ENCODE data around the gene ASXL1. TPM values are rescaled to one million over a fixed set of nuclear protein-coding genes. Genes with fewer than 3 reads are reported as not detected.
A peak's percentile ranks its signal among the peaks of the same experiment; 100 is the strongest.

ASXL1 gene
- total and polyA plus RNA-seq, 9 of the 15 experiments (the other 6 are each of a cell fraction or from before 2014, with no cell fraction given), result 6.5 to 65.3 (median 32.3) TPM

DNA sequence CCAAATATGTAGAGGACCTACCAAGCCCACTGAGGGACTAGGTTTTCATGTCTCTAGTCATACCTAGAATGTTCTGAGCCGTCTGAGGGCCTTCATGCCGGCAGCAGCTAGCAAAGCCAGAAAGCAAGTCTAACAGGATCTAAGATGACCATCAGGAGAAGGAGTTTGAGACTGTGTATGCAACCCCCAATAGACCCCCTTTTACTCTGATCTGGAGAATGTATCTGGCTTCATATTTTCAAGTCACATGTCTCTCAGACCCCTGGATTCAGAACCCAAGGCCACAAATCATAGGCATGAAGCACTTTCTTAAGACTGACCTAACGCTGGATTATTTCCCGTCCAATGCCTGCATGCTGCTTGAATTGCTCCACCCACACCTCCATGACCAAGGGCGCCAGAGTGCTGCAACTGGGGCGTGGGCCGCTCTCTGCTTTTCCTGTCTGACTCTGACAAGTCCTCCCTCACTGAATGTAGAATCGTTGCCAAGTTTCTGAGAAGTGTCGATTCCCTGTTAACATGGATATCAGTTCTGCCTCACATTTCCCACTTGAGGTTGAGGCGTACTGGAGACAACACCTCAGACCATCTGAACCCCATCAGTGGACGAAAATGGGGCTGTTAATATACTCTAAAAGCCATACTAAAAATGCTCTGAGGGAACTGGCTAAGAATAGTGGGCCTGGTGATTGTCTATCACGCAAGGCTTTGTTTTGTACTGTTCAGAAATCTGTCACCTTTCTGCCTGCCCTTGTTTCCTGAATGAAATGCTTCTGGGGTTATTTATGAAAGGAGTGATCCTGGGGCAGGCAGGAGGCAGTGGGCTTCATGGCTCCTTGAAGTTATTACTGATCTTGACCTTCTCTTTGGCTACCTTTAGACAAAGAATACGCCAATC lies 23.9 kb upstream of the ASXL1 start (continued):
- TF ChIP-seq, protein P1, sequence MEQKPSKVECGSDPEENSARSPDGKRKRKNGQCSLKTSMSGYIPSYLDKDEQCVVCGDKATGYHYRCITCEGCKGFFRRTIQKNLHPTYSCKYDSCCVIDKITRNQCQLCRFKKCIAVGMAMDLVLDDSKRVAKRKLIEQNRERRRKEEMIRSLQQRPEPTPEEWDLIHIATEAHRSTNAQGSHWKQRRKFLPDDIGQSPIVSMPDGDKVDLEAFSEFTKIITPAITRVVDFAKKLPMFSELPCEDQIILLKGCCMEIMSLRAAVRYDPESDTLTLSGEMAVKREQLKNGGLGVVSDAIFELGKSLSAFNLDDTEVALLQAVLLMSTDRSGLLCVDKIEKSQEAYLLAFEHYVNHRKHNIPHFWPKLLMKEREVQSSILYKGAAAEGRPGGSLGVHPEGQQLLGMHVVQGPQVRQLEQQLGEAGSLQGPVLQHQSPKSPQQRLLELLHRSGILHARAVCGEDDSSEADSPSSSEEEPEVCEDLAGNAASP (IDR thresholded peaks at IDR 0.05), result no peak
- TF ChIP-seq JUNB (CRISPR knock-in tag; conservative IDR thresholded peaks at IDR 0.05) (no peak), SRSF9 (IDR thresholded peaks at IDR 0.05; ENCODE audit: borderline replicate concordance, low read depth, low read length) (no peak), CCAR2 (IDR thresholded peaks at IDR 0.05; ENCODE audit: low read depth, low read length) (no peak), NCOA6 (IDR thresholded peaks at IDR 0.05) (no peak), ZNF41 (CRISPR knock-in tag; conservative IDR thresholded peaks at IDR 0.05) (no peak), ELF1 (tag; IDR thresholded peaks at IDR 0.05) (no peak), HSF4 (CRISPR knock-in tag; IDR thresholded peaks at IDR 0.05; ENCODE audit: borderline replicate concordance) (no peak), EZH2 (IDR thresholded peaks at IDR 0.05; ENCODE audit: borderline replicate concordance, low read depth, low read length) (no peak), TCF3 (CRISPR knock-in tag; IDR thresholded peaks at IDR 0.05) (peak; percentile 47), NR2C1 (IDR thresholded peaks at IDR 0.05) (no peak), NR2C1 (tag; IDR thresholded peaks at IDR 0.05) (no peak), FOXJ2 (tag; IDR thresholded peaks at IDR 0.05) (no peak), CREBBP (IDR thresholded peaks at IDR 0.05; ENCODE audit: low read depth, low read length) (no peak), BRD9 (IDR thresholded peaks at IDR 0.05; ENCODE audit: low read depth, partially characterized antibody) (no peak), ZSCAN29 (IDR thresholded peaks at IDR 0.05) (no peak)
- TF ChIP-seq, protein P2, sequence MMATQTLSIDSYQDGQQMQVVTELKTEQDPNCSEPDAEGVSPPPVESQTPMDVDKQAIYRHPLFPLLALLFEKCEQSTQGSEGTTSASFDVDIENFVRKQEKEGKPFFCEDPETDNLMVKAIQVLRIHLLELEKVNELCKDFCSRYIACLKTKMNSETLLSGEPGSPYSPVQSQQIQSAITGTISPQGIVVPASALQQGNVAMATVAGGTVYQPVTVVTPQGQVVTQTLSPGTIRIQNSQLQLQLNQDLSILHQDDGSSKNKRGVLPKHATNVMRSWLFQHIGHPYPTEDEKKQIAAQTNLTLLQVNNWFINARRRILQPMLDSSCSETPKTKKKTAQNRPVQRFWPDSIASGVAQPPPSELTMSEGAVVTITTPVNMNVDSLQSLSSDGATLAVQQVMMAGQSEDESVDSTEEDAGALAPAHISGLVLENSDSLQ (IDR thresholded peaks at IDR 0.05), result peak; percentile 64
- TF ChIP-seq, protein P3, sequence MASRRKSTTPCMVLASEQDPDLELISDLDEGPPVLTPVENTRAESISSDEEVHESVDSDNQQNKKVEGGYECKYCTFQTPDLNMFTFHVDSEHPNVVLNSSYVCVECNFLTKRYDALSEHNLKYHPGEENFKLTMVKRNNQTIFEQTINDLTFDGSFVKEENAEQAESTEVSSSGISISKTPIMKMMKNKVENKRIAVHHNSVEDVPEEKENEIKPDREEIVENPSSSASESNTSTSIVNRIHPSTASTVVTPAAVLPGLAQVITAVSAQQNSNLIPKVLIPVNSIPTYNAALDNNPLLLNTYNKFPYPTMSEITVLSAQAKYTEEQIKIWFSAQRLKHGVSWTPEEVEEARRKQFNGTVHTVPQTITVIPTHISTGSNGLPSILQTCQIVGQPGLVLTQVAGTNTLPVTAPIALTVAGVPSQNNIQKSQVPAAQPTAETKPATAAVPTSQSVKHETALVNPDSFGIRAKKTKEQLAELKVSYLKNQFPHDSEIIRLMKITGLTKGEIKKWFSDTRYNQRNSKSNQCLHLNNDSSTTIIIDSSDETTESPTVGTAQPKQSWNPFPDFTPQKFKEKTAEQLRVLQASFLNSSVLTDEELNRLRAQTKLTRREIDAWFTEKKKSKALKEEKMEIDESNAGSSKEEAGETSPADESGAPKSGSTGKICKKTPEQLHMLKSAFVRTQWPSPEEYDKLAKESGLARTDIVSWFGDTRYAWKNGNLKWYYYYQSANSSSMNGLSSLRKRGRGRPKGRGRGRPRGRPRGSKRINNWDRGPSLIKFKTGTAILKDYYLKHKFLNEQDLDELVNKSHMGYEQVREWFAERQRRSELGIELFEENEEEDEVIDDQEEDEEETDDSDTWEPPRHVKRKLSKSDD (conservative IDR thresholded peaks at IDR 0.05; ENCODE audit: low read length), result no peak
- TF ChIP-seq, protein P4, sequence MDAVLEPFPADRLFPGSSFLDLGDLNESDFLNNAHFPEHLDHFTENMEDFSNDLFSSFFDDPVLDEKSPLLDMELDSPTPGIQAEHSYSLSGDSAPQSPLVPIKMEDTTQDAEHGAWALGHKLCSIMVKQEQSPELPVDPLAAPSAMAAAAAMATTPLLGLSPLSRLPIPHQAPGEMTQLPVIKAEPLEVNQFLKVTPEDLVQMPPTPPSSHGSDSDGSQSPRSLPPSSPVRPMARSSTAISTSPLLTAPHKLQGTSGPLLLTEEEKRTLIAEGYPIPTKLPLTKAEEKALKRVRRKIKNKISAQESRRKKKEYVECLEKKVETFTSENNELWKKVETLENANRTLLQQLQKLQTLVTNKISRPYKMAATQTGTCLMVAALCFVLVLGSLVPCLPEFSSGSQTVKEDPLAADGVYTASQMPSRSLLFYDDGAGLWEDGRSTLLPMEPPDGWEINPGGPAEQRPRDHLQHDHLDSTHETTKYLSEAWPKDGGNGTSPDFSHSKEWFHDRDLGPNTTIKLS (IDR thresholded peaks at IDR 0.05; ENCODE audit: borderline replicate concordance, low read depth), result no peak
